HG03039 (cell line): Measurements from ENCODE around the gene SH3RF2.

Experiments
- ATAC-seq: cut with Tn5 transposase; IDR thresholded peaks from one replicate; pipeline ENCODE4 v1.9.1; 2021; ENCODE audit warnings: mild to moderate bottlenecking, moderate library complexity; ENCODE audit not compliant: unreplicated experiment

The SH3RF2 gene

DNA sequence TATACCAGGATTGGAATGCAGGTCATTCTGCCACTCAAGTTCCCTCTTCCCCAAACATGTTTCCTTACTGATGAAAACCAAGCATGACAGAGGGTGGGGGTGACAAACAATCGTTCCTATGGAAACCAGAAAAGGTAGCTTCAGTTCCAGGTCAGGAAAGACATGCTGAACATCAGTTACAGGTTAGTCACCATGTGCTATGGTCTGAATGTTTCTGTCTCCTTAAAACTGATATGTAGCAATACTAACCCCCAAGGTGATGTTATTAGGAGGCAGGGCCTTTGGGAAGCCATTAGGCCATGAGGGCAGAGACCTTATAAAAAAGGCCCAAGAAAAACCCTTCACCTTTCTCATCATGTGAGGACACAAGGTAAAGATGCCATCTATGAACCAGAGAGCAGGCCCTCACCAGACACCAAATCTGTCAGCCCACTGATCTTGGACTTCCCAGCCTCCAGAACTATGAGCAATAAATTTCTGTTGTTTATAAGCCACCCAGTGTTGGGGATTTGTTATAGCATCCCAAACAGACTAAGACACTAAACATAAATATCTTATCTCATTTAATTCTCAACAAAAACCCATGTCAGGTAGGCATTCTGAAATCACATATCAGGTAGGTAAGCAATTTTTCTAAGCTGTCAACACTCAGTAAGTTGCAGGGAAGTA, 15.7 kb upstream of the SH3RF2 start:
- ATAC-seq = no peak

GRCh38 chr5:145921211-145921610, 15.2 kb upstream of the SH3RF2 start:
- ATAC-seq = no peak

- no peak for ATAC-seq
These were observed 14.3 kb upstream of the SH3RF2 start for GRCh38 chr5:145922059-145922458.

- no peak for ATAC-seq
These were observed 13.0 kb upstream of the SH3RF2 start for GRCh38 chr5:145923405-145923804.

GRCh38 chr5:145924849-145925248, 11.5 kb upstream of the SH3RF2 start:
- ATAC-seq = no peak

- no peak for ATAC-seq
These were observed 11.0 kb upstream of the SH3RF2 start for GRCh38 chr5:145925353-145925752.

- ATAC-seq = no peak
These were observed 10.6 kb upstream of the SH3RF2 start for GRCh38 chr5:145925803-145926202.

DNA sequence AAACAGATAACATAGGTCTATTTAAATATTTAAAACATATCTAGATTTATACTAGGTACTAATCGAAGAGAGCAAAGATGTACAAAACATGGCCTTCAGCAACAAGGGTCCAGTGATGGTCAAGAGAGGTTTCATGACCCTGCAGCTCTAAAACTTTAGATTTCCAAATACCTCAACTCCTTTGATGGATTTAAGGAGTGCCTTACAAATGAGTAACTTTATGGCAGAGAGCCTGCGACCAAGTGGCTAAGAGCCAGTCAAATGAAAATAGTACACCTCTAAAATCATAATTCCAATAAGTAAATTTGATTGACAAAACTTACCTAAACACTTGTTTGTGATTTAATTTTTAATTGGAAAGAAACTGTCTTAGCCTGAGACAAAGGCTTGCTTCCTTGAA, 4.7 kb upstream of the SH3RF2 start:
- no peak for ATAC-seq

DNA sequence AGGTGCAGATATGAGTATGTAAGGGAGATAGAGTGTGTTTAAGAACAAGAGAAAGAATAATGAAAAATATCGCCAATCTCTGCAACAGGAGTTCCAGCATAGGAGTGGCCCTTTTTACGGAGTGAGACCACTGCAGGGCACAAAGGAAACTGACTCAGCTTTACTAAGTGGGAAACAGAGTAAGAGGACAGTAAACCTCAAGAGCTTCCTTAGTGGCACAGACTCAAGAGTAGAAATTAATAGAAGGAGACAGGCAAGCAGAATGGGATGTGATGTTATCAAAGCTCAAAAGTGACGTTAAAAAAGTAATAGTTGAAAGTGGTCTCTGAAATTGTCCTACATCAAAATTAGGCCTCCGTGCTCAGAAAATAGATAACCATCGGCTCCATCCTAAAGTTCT, 2.1 kb upstream of the SH3RF2 start:
- no peak for ATAC-seq

GRCh38 chr5:145937432-145938250, 1.3 kb downstream of the SH3RF2 start:
- ATAC-seq = no peak

- ATAC-seq = no peak
These were observed 2.6 kb downstream of the SH3RF2 start for GRCh38 chr5:145938776-145939539.

DNA sequence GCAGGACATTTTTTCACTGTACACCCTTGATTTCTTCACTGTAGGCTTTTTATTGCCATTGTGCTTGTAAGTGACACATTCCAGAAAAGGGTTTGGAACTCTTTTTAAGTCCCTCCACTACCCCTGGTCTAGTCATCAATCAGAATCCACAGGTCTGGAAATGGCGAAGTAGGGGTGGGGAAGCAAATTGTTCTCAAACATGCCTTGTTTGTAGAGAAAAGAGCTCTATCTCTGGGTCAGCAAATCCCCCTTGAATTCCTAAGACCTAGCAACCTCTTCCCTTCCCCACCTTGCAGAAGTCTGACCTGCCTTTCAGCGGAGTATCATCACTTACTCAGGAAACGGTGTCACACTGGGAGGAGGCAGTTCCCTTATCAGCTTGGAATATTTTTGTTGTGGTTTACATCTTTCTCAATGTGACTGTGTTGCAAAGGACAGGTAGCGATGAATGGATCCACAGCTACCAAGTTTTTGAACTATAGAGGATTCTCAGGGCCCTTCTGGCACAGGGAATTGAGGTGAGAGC, 3.2 kb downstream of the SH3RF2 start:
- ATAC-seq = no peak

DNA sequence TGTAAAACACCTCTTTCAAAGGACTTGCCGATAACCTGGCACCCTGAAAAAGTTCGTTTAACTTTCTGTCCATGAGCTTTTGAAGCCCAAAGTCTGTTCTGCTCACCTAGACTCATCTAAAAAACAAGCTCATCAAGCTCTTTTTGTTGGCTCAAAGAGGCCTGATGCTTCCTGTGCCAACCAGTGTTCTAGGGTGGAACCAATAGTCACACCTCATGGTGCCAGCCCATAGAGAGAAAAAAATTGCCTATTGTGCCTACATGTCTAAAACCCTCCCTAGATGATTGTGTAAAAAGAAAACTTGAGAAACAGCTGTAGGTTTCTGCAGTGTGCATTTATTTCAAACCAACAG, 4.7 kb downstream of the SH3RF2 start:
- ATAC-seq = no peak

DNA sequence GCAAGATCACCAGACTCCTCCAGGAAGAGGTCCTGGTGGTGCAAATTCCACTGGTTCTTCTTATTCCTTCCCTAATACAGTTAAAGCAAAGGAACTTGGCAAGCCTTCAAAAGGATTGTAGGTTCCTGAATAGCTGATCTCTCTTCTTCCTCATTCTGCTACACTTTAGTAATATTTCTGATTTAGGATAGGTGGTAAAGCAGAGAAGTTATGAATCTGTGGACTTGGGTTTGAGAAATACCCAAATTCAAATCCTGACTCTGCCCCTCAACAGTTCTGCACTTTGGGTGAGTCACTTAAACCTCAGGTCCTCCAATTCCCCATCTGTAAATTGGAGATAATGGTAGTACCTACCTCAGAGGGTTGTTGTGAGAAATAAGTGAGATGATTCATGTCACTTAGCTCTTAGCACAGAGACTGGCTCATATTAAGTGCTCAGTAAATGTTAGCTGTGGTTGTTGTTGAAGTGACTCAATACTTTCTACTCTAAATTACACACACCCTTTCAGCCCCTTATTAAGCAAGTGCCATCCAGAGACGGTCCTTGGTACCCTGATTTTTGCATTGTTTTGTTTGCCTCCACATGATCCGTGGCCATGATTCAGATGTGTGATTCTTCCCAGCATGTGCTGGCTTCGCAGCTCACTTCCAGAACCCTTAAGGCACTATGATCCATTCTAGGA, 5.2 kb downstream of the SH3RF2 start:
- ATAC-seq = no peak

GRCh38 chr5:145942201-145942600, 5.8 kb downstream of the SH3RF2 start:
- ATAC-seq = no peak

DNA sequence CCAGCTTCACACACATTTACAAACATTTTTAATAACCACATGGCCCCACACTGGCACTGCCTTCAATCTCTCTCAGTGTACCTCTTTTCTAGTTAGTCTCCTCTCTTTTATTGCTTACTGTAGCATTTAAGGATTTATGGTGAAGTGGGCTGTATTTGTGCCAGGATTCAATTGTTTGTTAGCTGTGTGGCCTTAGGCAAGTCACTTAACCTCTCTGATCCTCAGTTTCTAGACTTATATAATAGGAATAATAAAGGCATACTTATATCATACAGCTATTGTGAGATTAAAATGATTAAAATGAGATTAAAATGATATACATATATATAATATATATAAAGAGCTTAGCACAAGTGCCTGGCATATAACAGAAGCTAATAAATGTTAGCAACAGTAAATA, 6.4 kb downstream of the SH3RF2 start:
- no peak for ATAC-seq

DNA sequence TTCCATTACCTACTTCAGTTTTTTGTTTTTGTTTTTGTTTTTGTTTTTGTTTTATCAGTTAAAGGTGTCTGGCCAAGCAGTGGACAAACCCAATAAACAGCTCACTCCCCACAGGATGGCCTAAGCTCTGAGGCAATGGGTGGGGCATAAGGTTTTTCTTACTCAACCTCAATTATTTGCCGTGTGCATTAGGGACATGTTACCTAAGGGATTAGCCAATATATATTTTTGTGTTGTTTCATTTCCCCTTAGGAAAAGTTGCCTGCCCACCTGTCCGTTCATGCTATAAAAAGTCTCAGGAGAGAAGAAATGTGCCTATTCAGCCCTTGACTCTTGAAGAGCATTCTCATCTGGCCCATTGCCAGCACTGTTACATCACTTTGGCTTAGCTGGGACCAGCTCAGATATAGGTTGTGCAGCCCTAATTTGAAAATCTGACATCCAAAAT, 7.3 kb downstream of the SH3RF2 start:
- ATAC-seq = no peak

DNA sequence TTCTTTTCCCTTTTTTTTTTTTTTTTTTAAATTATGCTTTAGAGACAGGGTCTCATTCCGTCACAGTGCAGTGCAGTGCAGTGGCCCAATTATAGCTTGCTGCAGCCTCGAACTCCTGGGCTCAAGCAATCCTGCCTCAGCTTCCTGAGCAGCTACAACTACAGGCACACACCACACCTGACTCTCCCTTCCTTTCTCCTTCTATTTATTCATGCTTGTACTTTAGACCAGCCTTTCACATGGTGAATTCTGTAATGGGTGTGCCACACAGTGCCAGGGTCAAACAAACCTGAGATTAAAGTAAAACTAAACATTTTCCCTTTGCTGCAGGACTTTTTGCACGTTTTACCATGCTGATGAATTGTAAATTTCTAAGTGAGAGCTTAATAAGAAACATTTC, 8.0 kb downstream of the SH3RF2 start:
- ATAC-seq = no peak

DNA sequence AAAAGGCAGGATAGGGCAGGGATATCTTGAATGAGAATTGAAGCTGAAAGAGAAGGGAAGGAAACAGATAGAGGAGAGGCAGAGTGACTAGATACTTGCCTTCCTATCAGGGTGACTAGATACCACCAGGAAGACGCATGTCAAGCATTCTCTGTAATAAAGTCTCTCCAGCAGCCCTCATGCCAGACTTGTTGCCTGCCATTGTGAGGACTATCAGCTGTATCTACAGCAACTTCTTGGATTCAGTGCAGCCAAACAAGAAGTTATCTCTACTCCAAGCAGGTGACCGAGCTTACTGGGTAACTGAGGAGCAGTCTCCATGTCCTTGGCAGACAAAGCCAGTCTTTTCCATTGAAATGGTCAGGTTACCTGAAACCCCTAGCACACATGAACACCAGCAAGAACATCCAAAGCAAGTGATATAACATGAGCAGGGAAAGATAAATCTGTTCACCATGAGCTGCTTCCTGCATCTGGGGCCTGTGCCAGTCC, 9.3 kb downstream of the SH3RF2 start:
- no peak for ATAC-seq

DNA sequence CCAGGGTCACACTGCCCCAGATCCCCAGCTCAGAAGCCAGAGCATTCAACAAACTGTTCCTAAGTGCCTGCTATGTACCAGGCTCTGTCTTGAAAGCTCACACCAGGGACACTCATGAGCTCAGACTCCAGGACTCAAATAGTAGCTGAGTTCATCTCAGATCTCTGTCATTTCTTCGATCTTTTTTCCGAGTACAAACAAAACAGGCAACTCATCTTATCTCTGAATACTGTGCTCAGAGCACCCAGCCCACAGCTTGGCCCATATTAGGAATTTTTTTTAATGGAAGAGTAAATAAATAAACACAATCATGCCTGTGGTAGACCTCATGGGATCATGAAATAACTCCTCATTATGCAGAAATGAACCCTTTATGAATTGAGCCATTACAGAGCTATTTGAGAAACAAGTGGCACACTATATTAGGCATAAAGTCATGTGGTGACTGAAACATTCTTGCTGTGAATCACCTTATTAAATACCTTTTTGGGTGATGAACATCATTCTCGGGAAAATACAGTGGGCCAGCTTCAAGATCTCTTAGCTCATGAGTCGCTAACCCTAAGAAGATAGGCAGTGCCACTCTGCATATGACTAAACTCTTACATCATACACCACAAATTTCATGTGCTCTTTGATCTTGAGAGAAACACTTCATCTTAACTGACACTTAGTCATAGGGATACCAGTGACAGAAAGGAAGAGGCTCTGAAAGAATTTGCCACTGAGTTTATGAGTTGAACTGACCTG, 9.9 kb downstream of the SH3RF2 start:
- peak; percentile 94 for ATAC-seq
